HepG2 (cell line): ENCODE data around the gene COA1. TPM values are rescaled to one million over a fixed set of nuclear protein-coding genes. Genes with fewer than 3 reads are reported as not detected.

Experiments
- ATAC-seq: fragments of 200-7000 bp; cut with Tn5 transposase; 3 replicates; pipeline ENCODE4 v1.9.1; 2020; ENCODE audit warnings: mild to moderate bottlenecking, moderate library complexity
- BruUV-seq: library from RNA; stranded (reverse); fragments of 400-500 nt; replicated peaks from 2 replicates; lab custom pipeline; 2021; lab: Mats Ljungman, UMichigan
- CTCF ChIA-PET: fragments of 300-600 bp; formaldehyde crosslinking; extraction: SDS; loops from one replicate; lab custom pipeline; 2021; ENCODE audit warnings: low total read pairs, inconsistent platforms, low intra/inter-chr PET ratio; lab: Yijun Ruan, JAX
- POLR2A ChIA-PET: fragments of 350-600 bp; sonication (Branson Sonifier 250); formaldehyde crosslinking; loops from one replicate; lab custom pipeline; 2020; ENCODE audit warnings: antibody characterized with exemption, inconsistent platforms; lab: Yijun Ruan, JAX
- DNase-seq: peaks from one replicate; pipeline ENCODE4 v3.0.0-alpha.2; 2015; ENCODE audit warnings: low spot score
- FAIRE-seq: peaks from 3 replicates; lab custom pipeline; 2011; peaks lifted over from hg19 to GRCh38; lab: Jason Lieb, UNC
- H2AFZ ChIP-seq: one replicate; pipeline ENCODE4 v1.6.1; 2011; ENCODE audit warnings: low read length, inconsistent platforms
- H3K27ac ChIP-seq: fragments of 300-600 bp; 3 replicates; pipeline ENCODE4 v1.8.0; 2011; ENCODE audit warnings: mixed run types, mild to moderate bottlenecking, mixed read lengths, low read length, inconsistent platforms; ENCODE audit not compliant: insufficient read depth; ENCODE audit errors: extremely low read length
- H3K27me3 ChIP-seq, 2 experiments: fragments of 200-600 bp in 1 of 2; 2 replicates in 1 of 2; 3 replicates in 1 of 2; pipeline versions ENCODE4 v1.6.0 to v1.8.0; 2011; ENCODE audit warnings: low read length in 2 of 2, mild to moderate bottlenecking in 2 of 2, moderate library complexity in 2 of 2, inconsistent platforms in 1 of 2; ENCODE audit not compliant: insufficient read depth in 2 of 2, control insufficient read depth in 1 of 2
- H3K36me3 ChIP-seq, 2 experiments: fragments of 200-600 bp in 1 of 2; replicated peaks in 1 of 2; 2 replicates in 1 of 2; 3 replicates in 1 of 2; pipeline versions ENCODE4 v1.5.1 to v1.8.0; 2011; ENCODE audit warnings: low read length in 2 of 2, inconsistent platforms in 1 of 2; ENCODE audit not compliant: insufficient read depth in 2 of 2, control insufficient read depth in 1 of 2
- H3K4me1 ChIP-seq: 2 replicates; pipeline ENCODE4 v1.5.1; 2012; ENCODE audit warnings: low read length, inconsistent platforms; ENCODE audit not compliant: insufficient read depth
- H3K4me2 ChIP-seq: 2 replicates; pipeline ENCODE4 v1.6.0; 2011; ENCODE audit warnings: low read depth, low read length, inconsistent platforms
- H3K4me3 ChIP-seq, 3 experiments: fragments of 200-600 bp in 1 of 3; sonication (generic), shearing (Covaris generic) in 1 of 3; replicated peaks in 1 of 3; 2 replicates each; pipeline ENCODE4 v1.5.1; 2011 to 2016; ENCODE audit warnings: low read length in 3 of 3, inconsistent platforms in 2 of 3, low read depth in 2 of 3, mild to moderate bottlenecking in 2 of 3, control low read depth in 1 of 3, mixed read lengths in 1 of 3; ENCODE audit not compliant: insufficient read depth in 1 of 3
- H3K79me2 ChIP-seq: one replicate; pipeline ENCODE4 v1.6.1; 2011; ENCODE audit warnings: low read length, inconsistent platforms; ENCODE audit not compliant: insufficient read depth
- H3K9ac ChIP-seq: 2 replicates; pipeline ENCODE4 v1.6.0; 2011; ENCODE audit warnings: mild to moderate bottlenecking, low read depth, low read length, inconsistent platforms; ENCODE audit not compliant: insufficient read depth
- H3K9me3 ChIP-seq: 2 replicates; pipeline ENCODE4 v1.5.1; 2012; ENCODE audit warnings: mild to moderate bottlenecking, low read length
- H4K20me1 ChIP-seq: 2 replicates; pipeline ENCODE4 v1.6.0; 2011; ENCODE audit warnings: inconsistent platforms, mild to moderate bottlenecking, low read length, moderate library complexity; ENCODE audit not compliant: insufficient read depth
- AGO2 ChIP-seq: fragments of 200-400 bp; formaldehyde crosslinking; optimal IDR thresholded peaks from 2 replicates; pipeline ENCODE3; 2017; ENCODE audit warnings: mild to moderate bottlenecking, low read depth, low read length, moderate library complexity
- HNRNPH1 ChIP-seq: fragments of 200-400 bp; formaldehyde crosslinking; optimal IDR thresholded peaks from 2 replicates; pipeline ENCODE3; 2017; ENCODE audit warnings: mild to moderate bottlenecking, low read depth, low read length
- MTF1 ChIP-seq: sonication (generic); formaldehyde crosslinking; IDR thresholded peaks from 2 replicates; pipeline ENCODE4 v1.5.0; 2020; ENCODE audit warnings: missing genetic modification reagents
- PHF21A ChIP-seq: sonication (generic); formaldehyde crosslinking; IDR thresholded peaks from 2 replicates; pipeline ENCODE4 v1.5.0; 2020; ENCODE audit warnings: mild to moderate bottlenecking, missing genetic modification reagents
- PITX1 ChIP-seq: sonication (generic); formaldehyde crosslinking; IDR thresholded peaks from 2 replicates; pipeline ENCODE4 v1.5.1; 2020; ENCODE audit warnings: mild to moderate bottlenecking, missing genetic modification reagents
- PRPF4 ChIP-seq: fragments of 200-400 bp; formaldehyde crosslinking; IDR thresholded peaks from 2 replicates; pipeline ENCODE4 v1.6.1; 2016; ENCODE audit warnings: low read length, low read depth; ENCODE audit not compliant: poor library complexity, severe bottlenecking
- SAP130 ChIP-seq: IDR thresholded peaks from 2 replicates; pipeline ENCODE4 v1.6.1; 2016; ENCODE audit warnings: low read depth
- SIN3B ChIP-seq: fragments of 150-350 bp; IDR thresholded peaks from 2 replicates; pipeline ENCODE4 v1.6.1; 2014; ENCODE audit warnings: low read length
- ZFAT ChIP-seq: sonication (generic); formaldehyde crosslinking; conservative IDR thresholded peaks from 2 replicates; pipeline ENCODE4 v1.8.1; 2023; ENCODE audit warnings: missing genetic modification reagents, inconsistent platforms
- ZKSCAN1 ChIP-seq: fragments of 150-350 bp; IDR thresholded peaks from 2 replicates; pipeline ENCODE4 v1.6.1; 2014; ENCODE audit warnings: low read length
- ZNF205 ChIP-seq: IDR thresholded peaks from 2 replicates; pipeline ENCODE4 v1.6.1; 2018; ENCODE audit warnings: missing biosample characterization, missing genetic modification reagents
- WGBS: methylation state at CpG from one replicate; pipeline ENCODE4 v1.1.6; 2017; ENCODE audit warnings: low lambda C conversion rate; 5-methylcytosine and 5-hydroxymethylcytosine counted together
- in situ Hi-C: cut with HindIII; loops from 2 replicates; pipeline ENCODE4 v1.10.0; 2017; ENCODE audit warnings: low pct_unique_long_range_greater_than_20kb; ENCODE audit not compliant: extremely low pct_ligation_motif_present
- intact Hi-C: fragments of 100-400 bp; cut with micrococcal nuclease; formaldehyde crosslinking; loops from one replicate; pipeline ENCODE4 v1.10.0; 2022; ENCODE audit not compliant: unreplicated experiment
- polyA plus RNA-seq, 8 experiments: library from polyadenylated mRNA; depleted of rRNA in 3 of 8; stranded (reverse) in 7 of 8; unstranded in 1 of 8; fragments of >200 nt; fragmentation: Illumina TruSeq in 4 of 8; extraction: Trizol in 4 of 8; gene quantifications; 2 replicates each; pipeline versions ENCODE4 v1.2.1 to v1.2.3, GENCODE V29; 2011 to 2016; ENCODE audit warnings: low read depth in 4 of 8, missing spikeins in 1 of 8, mixed read lengths in 1 of 8; ENCODE audit not compliant: insufficient read depth in 1 of 8
- total RNA-seq, 5 experiments: library from RNA; depleted of rRNA; stranded (reverse); fragments of >200 nt; fragmentation: Illumina TruSeq; extraction: Trizol; gene quantifications; 2 replicates each; pipeline ENCODE4 v1.2.3, GENCODE V29; 2016; ENCODE audit warnings: low read depth in 1 of 5
- TF ChIP-seq, protein P1 (sequence below): sonication (generic); formaldehyde crosslinking; IDR thresholded peaks from 2 replicates; pipeline ENCODE4 v1.5.0; 2020; ENCODE audit warnings: mild to moderate bottlenecking, missing genetic modification reagents
- TF ChIP-seq, protein P2 (sequence below): sonication (generic); formaldehyde crosslinking; IDR thresholded peaks from 2 replicates; pipeline ENCODE4 v1.5.1; 2020; ENCODE audit warnings: mild to moderate bottlenecking, missing genetic modification reagents, moderate library complexity
- TF ChIP-seq, protein P3 (sequence below), 2 experiments: IDR thresholded peaks; 2 replicates each; pipeline ENCODE4 v1.6.1; 2011 to 2012; ENCODE audit warnings: low read length in 2 of 2, borderline replicate concordance in 1 of 2, low read depth in 1 of 2, mild to moderate bottlenecking in 1 of 2, moderate library complexity in 1 of 2

COA1 gene
- total and polyA plus RNA-seq, 2 of the 13 experiments (the other 11 are each of a cell fraction or from before 2014, with no cell fraction given), result 33.2 to 65.7 TPM

DNA sequence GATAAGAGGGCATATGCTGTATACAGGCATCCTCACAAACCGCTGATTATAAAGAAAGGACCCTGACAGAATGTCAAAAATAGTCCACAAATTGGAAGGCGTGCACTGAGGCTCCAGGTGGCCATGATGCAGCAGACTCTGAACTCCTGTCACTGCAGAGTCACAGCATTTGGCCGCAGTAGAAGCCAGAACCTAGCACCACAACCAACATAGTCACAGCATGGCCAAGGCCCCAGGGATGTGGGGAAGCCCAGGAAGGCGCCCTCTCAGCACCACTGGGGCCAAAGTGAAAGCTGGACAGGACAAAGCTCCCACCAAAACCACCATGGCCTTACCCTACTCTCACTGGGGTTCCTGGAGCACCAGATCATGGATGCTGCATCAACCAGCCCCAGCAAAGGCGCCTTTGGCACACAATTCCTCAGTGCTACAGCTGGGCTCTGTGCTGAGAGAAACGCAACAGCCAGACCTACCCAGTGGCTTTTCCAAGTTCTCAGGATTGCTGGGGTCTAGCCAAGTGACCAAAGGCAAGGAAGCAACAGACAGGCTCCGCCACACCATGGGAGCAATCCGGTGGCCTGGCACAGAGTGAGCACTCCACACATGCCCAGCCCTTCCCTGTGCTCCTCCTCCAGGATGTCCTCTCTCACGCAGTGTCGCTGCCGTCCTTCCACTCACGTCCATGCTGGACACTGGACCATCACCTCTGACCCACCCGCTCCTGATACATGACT lies 86.3 kb downstream of the COA1 start:
- H3K4me1 ChIP-seq, result peaks cover 48% of the 10 kb centered on the region
- DNase-seq, result no peak
- POLR2A ChIA-PET, result no interaction called here
- in situ Hi-C loops, result loop anchor here (10.0 kb wide), 1 partner anchor 52 kb away; no protein-coding TSS in a partner anchor
- no peaks in the 10 kb centered on the region for H3K9me3 ChIP-seq
- H3K36me3 ChIP-seq, result peaks cover 23 to 53% of the 10 kb centered on the region in 2 experiments
- no peak overlapping the region for H3K9ac ChIP-seq
- H3K27me3 ChIP-seq, result no peaks in the 10 kb centered on the region
- peaks cover 3% of the 10 kb centered on the region for H3K79me2 ChIP-seq
- intact Hi-C loops, result loop anchor here (5.0 kb wide), 2 partner anchors 59 to 61 kb away; partner anchors contain the start of gene STK17A
- H2AFZ ChIP-seq, result no peak overlapping the region
- no peak for ATAC-seq
- FAIRE-seq, result no peak
- no peak overlapping the region for H3K27ac ChIP-seq
- H3K4me2 ChIP-seq, result no peak overlapping the region
- H4K20me1 ChIP-seq, result no peaks in the 10 kb centered on the region
- no TSS peak for BruUV-seq
- WGBS, result 96% methylated on average over 9 of the region's 13 CpGs
- H3K4me3 ChIP-seq, result no peak overlapping the region
- CTCF ChIA-PET, result no interaction called here
- TF ChIP-seq SIN3B (no peak), PITX1 (CRISPR knock-in tag) (no peak), MTF1 (CRISPR knock-in tag) (no peak), AGO2 (peak; percentile 26), SAP130 (CRISPR knock-in tag) (no peak), ZNF205 (CRISPR knock-in tag) (no peak), PRPF4 (no peak), HNRNPH1 (no peak), ZKSCAN1 (no peak), PHF21A (CRISPR knock-in tag) (no peak), ZFAT (CRISPR knock-in tag) (no peak)
- TF ChIP-seq, protein P1, sequence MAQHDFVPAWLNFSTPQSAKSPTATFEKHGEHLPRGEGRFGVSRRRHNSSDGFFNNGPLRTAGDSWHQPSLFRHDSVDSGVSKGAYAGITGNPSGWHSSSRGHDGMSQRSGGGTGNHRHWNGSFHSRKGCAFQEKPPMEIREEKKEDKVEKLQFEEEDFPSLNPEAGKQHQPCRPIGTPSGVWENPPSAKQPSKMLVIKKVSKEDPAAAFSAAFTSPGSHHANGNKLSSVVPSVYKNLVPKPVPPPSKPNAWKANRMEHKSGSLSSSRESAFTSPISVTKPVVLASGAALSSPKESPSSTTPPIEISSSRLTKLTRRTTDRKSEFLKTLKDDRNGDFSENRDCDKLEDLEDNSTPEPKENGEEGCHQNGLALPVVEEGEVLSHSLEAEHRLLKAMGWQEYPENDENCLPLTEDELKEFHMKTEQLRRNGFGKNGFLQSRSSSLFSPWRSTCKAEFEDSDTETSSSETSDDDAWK, result no peak
- TF ChIP-seq, protein P2, sequence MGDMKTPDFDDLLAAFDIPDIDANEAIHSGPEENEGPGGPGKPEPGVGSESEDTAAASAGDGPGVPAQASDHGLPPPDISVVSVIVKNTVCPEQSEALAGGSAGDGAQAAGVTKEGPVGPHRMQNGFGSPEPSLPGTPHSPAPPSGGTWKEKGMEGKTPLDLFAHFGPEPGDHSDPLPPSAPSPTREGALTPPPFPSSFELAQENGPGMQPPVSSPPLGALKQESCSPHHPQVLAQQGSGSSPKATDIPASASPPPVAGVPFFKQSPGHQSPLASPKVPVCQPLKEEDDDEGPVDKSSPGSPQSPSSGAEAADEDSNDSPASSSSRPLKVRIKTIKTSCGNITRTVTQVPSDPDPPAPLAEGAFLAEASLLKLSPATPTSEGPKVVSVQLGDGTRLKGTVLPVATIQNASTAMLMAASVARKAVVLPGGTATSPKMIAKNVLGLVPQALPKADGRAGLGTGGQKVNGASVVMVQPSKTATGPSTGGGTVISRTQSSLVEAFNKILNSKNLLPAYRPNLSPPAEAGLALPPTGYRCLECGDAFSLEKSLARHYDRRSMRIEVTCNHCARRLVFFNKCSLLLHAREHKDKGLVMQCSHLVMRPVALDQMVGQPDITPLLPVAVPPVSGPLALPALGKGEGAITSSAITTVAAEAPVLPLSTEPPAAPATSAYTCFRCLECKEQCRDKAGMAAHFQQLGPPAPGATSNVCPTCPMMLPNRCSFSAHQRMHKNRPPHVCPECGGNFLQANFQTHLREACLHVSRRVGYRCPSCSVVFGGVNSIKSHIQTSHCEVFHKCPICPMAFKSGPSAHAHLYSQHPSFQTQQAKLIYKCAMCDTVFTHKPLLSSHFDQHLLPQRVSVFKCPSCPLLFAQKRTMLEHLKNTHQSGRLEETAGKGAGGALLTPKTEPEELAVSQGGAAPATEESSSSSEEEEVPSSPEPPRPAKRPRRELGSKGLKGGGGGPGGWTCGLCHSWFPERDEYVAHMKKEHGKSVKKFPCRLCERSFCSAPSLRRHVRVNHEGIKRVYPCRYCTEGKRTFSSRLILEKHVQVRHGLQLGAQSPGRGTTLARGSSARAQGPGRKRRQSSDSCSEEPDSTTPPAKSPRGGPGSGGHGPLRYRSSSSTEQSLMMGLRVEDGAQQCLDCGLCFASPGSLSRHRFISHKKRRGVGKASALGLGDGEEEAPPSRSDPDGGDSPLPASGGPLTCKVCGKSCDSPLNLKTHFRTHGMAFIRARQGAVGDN (CRISPR knock-in tag), result peak; percentile 29; the same call in 1 of the 2 replicates
- TF ChIP-seq, protein P3, sequence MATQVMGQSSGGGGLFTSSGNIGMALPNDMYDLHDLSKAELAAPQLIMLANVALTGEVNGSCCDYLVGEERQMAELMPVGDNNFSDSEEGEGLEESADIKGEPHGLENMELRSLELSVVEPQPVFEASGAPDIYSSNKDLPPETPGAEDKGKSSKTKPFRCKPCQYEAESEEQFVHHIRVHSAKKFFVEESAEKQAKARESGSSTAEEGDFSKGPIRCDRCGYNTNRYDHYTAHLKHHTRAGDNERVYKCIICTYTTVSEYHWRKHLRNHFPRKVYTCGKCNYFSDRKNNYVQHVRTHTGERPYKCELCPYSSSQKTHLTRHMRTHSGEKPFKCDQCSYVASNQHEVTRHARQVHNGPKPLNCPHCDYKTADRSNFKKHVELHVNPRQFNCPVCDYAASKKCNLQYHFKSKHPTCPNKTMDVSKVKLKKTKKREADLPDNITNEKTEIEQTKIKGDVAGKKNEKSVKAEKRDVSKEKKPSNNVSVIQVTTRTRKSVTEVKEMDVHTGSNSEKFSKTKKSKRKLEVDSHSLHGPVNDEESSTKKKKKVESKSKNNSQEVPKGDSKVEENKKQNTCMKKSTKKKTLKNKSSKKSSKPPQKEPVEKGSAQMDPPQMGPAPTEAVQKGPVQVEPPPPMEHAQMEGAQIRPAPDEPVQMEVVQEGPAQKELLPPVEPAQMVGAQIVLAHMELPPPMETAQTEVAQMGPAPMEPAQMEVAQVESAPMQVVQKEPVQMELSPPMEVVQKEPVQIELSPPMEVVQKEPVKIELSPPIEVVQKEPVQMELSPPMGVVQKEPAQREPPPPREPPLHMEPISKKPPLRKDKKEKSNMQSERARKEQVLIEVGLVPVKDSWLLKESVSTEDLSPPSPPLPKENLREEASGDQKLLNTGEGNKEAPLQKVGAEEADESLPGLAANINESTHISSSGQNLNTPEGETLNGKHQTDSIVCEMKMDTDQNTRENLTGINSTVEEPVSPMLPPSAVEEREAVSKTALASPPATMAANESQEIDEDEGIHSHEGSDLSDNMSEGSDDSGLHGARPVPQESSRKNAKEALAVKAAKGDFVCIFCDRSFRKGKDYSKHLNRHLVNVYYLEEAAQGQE (IDR thresholded peaks at IDR 0.05; ENCODE audit: borderline replicate concordance in 1 of 2, low read depth in 1 of 2, low read length in 2 of 2), result no peak
